PFSK-1 (cell line): ENCODE results near the gene FAAP20.

ENCODE experiments used
- FOXP2 ChIP-seq: optimal IDR thresholded peaks from 2 replicates; pipeline ENCODE3; 2011; ENCODE audit warnings: borderline replicate concordance, control low read depth, inconsistent platforms; ENCODE audit not compliant: insufficient read depth; ENCODE audit errors: extremely low read length, extremely low read depth
- POLR2AphosphoS5 ChIP-seq: IDR thresholded peaks from 2 replicates; pipeline ENCODE4 v1.6.1; 2012; ENCODE audit warnings: low read depth, mild to moderate bottlenecking, control low read depth, low read length, moderate library complexity
- REST ChIP-seq, 2 experiments: IDR thresholded peaks; 2 replicates each; pipeline versions ENCODE4 v1.6.1 to v1.8.0; 2011 to 2012; ENCODE audit warnings: low read depth in 2 of 2, low read length in 2 of 2, control low read depth in 1 of 2, inconsistent platforms in 1 of 2, mild to moderate bottlenecking in 1 of 2, moderate library complexity in 1 of 2; ENCODE audit not compliant: insufficient read depth in 1 of 2
- SIN3A ChIP-seq: IDR thresholded peaks from 2 replicates; pipeline ENCODE4 v1.6.1; 2012; ENCODE audit warnings: mild to moderate bottlenecking, low read length, moderate library complexity, borderline replicate concordance; ENCODE audit not compliant: insufficient read depth
- TAF1 ChIP-seq: IDR thresholded peaks from 2 replicates; pipeline ENCODE4 v1.6.1; 2012; ENCODE audit warnings: low read length, control low read depth, borderline replicate concordance; ENCODE audit not compliant: insufficient read depth

Gene FAAP20

GRCh38 chr1:2212532-2213491 is 18.2 kb upstream of the FAAP20 start:
- TF ChIP-seq POLR2AphosphoS5 (peak; percentile 60; the same call in 1 of the 2 replicates), SIN3A (0 out of 2 replicates have a peak, but pooled peaks have one; percentile 40), FOXP2 (peak; percentile 81), REST (IDR thresholded peaks at IDR 0.05; ENCODE audit: insufficient read depth in 1 of 2, low read depth in 2 of 2, low read length in 2 of 2) (no peak), TAF1 (0 out of 2 replicates have a peak, but pooled peaks have one; percentile 32)

- TF ChIP-seq FOXP2 (no peak), TAF1 (no peak), POLR2AphosphoS5 (no peak), SIN3A (no peak)
These were observed 17.6 kb upstream of the FAAP20 start for GRCh38 chr1:2212274-2212531.

GRCh38 chr1:2210786-2211185 is 16.2 kb upstream of the FAAP20 start:
- TF ChIP-seq SIN3A (no peak), TAF1 (no peak), REST (IDR thresholded peaks at IDR 0.05; ENCODE audit: insufficient read depth in 1 of 2, low read depth in 2 of 2, low read length in 2 of 2) (no peak), POLR2AphosphoS5 (no peak), FOXP2 (no peak)

GRCh38 chr1:2210084-2210653 is 15.6 kb upstream of the FAAP20 start:
- TF ChIP-seq REST (IDR thresholded peaks at IDR 0.05; ENCODE audit: insufficient read depth in 1 of 2, low read depth in 2 of 2, low read length in 2 of 2) (no peak), TAF1 (no peak), FOXP2 (no peak), SIN3A (no peak), POLR2AphosphoS5 (no peak)

GRCh38 chr1:2209400-2210083 is 15.0 kb upstream of the FAAP20 start:
- TF ChIP-seq TAF1 (no peak), REST (IDR thresholded peaks at IDR 0.05; ENCODE audit: insufficient read depth in 1 of 2, low read depth in 2 of 2, low read length in 2 of 2) (no peak), POLR2AphosphoS5 (no peak), FOXP2 (no peak), SIN3A (no peak)
